HL-60 (cell line): Measurements from ENCODE around the gene PIGQ.

Experiments
- DNase-seq, 2 experiments: peaks; one replicate each; pipeline ENCODE4 v3.0.0-alpha.2; 2010 to 2020; ENCODE audit warnings: low read depth in 1 of 2, low spot score in 1 of 2
- H3K27ac ChIP-seq: fragments of 250-450 bp; sonication (Bioruptor Pico); replicated peaks from 2 replicates; pipeline ENCODE4 v1.5.1; 2020; ENCODE audit warnings: mild to moderate bottlenecking, moderate library complexity
- H3K27me3 ChIP-seq: fragments of 250-450 bp; sonication (Bioruptor Pico); 2 replicates; pipeline ENCODE4 v1.5.1; 2021; ENCODE audit warnings: mild to moderate bottlenecking, moderate library complexity; ENCODE audit not compliant: insufficient read depth, poor library complexity, severe bottlenecking
- H3K4me3 ChIP-seq: replicated peaks from 2 replicates; pipeline ENCODE4 v1.5.1; 2011; ENCODE audit warnings: mild to moderate bottlenecking, control low read depth, low read length; ENCODE audit not compliant: insufficient read depth
- CTCF ChIP-seq: IDR thresholded peaks from one replicate; pipeline ENCODE4 v1.5.1; 2011; ENCODE audit warnings: low read length, control low read depth, inconsistent platforms; ENCODE audit not compliant: insufficient read depth
- GABPA ChIP-seq: IDR thresholded peaks from 2 replicates; pipeline ENCODE4 v1.6.1; 2012; ENCODE audit warnings: low read depth
- POLR2AphosphoS5 ChIP-seq: IDR thresholded peaks from 2 replicates; pipeline ENCODE4 v1.6.1; 2012; ENCODE audit warnings: low read depth
- REST ChIP-seq: IDR thresholded peaks from 2 replicates; pipeline ENCODE4 v1.6.1; 2012; ENCODE audit warnings: low read depth; ENCODE audit not compliant: insufficient replicate concordance
- SPI1 ChIP-seq: IDR thresholded peaks from 2 replicates; pipeline ENCODE4 v1.6.1; 2012; ENCODE audit warnings: low read depth, mild to moderate bottlenecking, borderline replicate concordance

Gene PIGQ

GRCh38 chr16:522320-523096, 47.3 kb upstream of the PIGQ start:
- DNase-seq: no peak
- TF ChIP-seq CTCF (no peak), REST (no peak), SPI1 (no peak), GABPA (no peak), POLR2AphosphoS5 (no peak; the same call in 1 of the 2 replicates)
- Histone ChIP-seq H3K27me3 (no peaks in the 10 kb centered on the region), H3K4me3 (no peak overlapping the region), H3K27ac (no peak overlapping the region)

GRCh38 chr16:523097-523741, 46.5 kb upstream of the PIGQ start:
- no peaks in the 10 kb centered on the region for H3K27me3 ChIP-seq
- DNase-seq: no peak
- H3K27ac ChIP-seq: no peak overlapping the region
- no peak overlapping the region for H3K4me3 ChIP-seq
- TF ChIP-seq CTCF (no peak), SPI1 (no peak), GABPA (no peak), POLR2AphosphoS5 (no peak), REST (no peak)

DNA sequence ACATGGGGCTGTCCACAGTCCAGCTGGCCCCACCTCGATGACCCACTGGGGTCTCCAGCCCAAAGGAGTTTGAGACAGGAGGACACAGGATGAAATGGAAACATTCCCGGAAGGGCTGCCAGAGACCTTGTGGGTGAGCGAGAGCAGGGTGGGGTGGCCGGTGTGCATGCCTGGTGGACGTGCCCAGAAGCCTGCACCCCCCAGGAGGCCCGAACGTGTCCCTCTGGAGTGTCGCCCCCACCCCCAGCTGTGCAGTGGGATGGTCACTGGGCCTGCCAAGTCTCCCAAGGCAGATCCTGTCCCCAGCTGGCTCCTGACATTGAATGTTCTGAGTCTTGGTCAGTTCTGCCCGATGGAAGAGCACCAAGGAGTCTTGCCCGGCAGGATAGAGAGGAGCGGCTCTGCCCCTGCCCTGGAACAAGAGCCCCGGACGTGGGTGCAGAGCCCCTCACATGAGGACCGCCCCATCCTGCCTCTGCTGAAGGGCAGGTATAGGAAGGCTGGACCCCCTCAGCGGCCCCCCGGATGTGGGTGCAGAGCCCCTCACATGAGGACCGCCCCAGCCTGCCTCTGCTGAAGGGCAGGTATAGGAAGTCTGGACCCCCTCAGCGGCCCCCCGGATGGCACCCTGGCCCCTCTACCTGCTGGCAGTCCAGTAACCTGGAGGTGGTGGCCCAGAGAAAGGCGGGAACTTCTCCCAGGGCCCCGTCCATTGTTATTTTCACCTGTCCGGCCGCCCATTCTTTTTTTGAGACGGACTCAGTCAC, 45.3 kb upstream of the PIGQ start:
- Histone ChIP-seq H3K27me3 (no peaks in the 10 kb centered on the region), H3K27ac (no peak overlapping the region), H3K4me3 (no peak overlapping the region)
- no peak for DNase-seq
- TF ChIP-seq CTCF (no peak), SPI1 (no peak), REST (no peak), POLR2AphosphoS5 (0 out of 2 replicates have a peak, but pooled peaks have one; percentile 4), GABPA (no peak)
